ENCODE results near the gene MBD3.
"Not testable (repeated sequence)": the region's sequence is repeated elsewhere in the genome, so short reads cannot be mapped to it uniquely, and the experiment has no call there.

Gene MBD3

GRCh38 chr19:1551068-1552040, 41.3 kb downstream of the MBD3 start:
- TF ChIP-seq CTCF (IDR thresholded peaks at IDR 0.05; ENCODE audit: low read depth, low read length): no peak
- no peak for DNase-seq
- H3K27me3 ChIP-seq (ENCODE audit: insufficient read depth, low read depth, severe bottlenecking): no peaks in the 10 kb centered on the region
- H3K27ac ChIP-seq: no peak overlapping the region
- H3K4me3 ChIP-seq (ENCODE audit: low read depth, low read length): no peak overlapping the region
- H3K36me3 ChIP-seq: peaks cover 8% of the 10 kb centered on the region
- H3K9me3 ChIP-seq (ENCODE audit: severe bottlenecking): no peaks in the 10 kb centered on the region

GRCh38 chr19:1549332-1549945, 43.2 kb downstream of the MBD3 start:
- H3K27ac ChIP-seq: no peak overlapping the region
- no peak for TF ChIP-seq CTCF (IDR thresholded peaks at IDR 0.05; ENCODE audit: low read depth, low read length)
- no peaks in the 10 kb centered on the region for H3K9me3 ChIP-seq (ENCODE audit: severe bottlenecking)
- peaks cover 4% of the 10 kb centered on the region for H3K27me3 ChIP-seq (ENCODE audit: insufficient read depth, low read depth, severe bottlenecking)
- DNase-seq: no peak
- H3K36me3 ChIP-seq: peaks cover 6% of the 10 kb centered on the region
- no peak overlapping the region for H3K4me3 ChIP-seq (ENCODE audit: low read depth, low read length)

- Histone ChIP-seq H3K27ac (no peak overlapping the region), H3K36me3 (no peaks in the 10 kb centered on the region), H3K4me3 (ENCODE audit: low read depth, low read length) (no peak overlapping the region), H3K9me3 (ENCODE audit: severe bottlenecking) (peaks cover 3% of the 10 kb centered on the region), H3K27me3 (ENCODE audit: insufficient read depth, low read depth, severe bottlenecking) (no peaks in the 10 kb centered on the region)
- DNase-seq: no peak
- TF ChIP-seq CTCF (IDR thresholded peaks at IDR 0.05; ENCODE audit: low read depth, low read length): no peak
Observed at GRCh38 chr19:1540365-1540925, 52.2 kb downstream of the MBD3 start.

- not testable (repeated sequence) for H3K4me3 ChIP-seq (ENCODE audit: low read depth, low read length); DNase-seq; H3K27me3 ChIP-seq (ENCODE audit: insufficient read depth, low read depth, severe bottlenecking); H3K9me3 ChIP-seq (ENCODE audit: severe bottlenecking); H3K36me3 ChIP-seq; H3K27ac ChIP-seq
Observed at GRCh38 chr19:1539749-1540148, 52.9 kb downstream of the MBD3 start.

GRCh38 chr19:1538978-1539377, 53.7 kb downstream of the MBD3 start:
- Histone ChIP-seq H3K4me3 (ENCODE audit: low read depth, low read length) (peak overlapping the region; percentile 1; the same call in 1 of the 2 replicates), H3K27ac (no peak overlapping the region), H3K27me3 (ENCODE audit: insufficient read depth, low read depth, severe bottlenecking) (no peaks in the 10 kb centered on the region), H3K9me3 (ENCODE audit: severe bottlenecking) (peaks cover 3% of the 10 kb centered on the region), H3K36me3 (no peaks in the 10 kb centered on the region)
- DNase-seq: peak; percentile 42
- TF ChIP-seq CTCF (IDR thresholded peaks at IDR 0.05; ENCODE audit: low read depth, low read length): no peak

GRCh38 chr19:1535699-1536098, 57.0 kb downstream of the MBD3 start:
- H3K9me3 ChIP-seq (ENCODE audit: severe bottlenecking); DNase-seq; H3K27ac ChIP-seq; H3K36me3 ChIP-seq; H3K27me3 ChIP-seq (ENCODE audit: insufficient read depth, low read depth, severe bottlenecking); H3K4me3 ChIP-seq (ENCODE audit: low read depth, low read length): not testable (repeated sequence)

Measured in WERI-Rb-1 (cell line).